ENCODE data around the gene C10orf53.

DNA sequence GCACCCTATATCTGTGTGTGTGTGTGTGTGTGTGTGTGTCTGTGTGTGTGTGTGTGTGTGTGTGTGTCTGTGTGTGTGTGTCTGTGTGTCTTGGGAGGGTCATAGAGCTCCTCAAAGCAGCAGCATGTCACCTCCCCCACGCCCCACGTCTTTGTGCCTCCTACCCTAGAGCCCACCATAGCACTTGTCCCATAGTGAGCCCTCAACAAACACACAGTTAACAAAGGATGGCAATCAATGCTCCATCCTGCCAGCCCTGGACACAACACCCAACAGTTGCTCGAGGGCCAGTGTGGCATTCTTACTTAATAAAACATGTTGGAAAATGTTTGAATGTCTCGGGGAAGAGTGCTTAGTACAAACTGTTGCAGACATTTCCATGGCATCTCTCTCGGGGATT lies 30.5 kb downstream of the C10orf53 start:
- TF ChIP-seq, protein P1, sequence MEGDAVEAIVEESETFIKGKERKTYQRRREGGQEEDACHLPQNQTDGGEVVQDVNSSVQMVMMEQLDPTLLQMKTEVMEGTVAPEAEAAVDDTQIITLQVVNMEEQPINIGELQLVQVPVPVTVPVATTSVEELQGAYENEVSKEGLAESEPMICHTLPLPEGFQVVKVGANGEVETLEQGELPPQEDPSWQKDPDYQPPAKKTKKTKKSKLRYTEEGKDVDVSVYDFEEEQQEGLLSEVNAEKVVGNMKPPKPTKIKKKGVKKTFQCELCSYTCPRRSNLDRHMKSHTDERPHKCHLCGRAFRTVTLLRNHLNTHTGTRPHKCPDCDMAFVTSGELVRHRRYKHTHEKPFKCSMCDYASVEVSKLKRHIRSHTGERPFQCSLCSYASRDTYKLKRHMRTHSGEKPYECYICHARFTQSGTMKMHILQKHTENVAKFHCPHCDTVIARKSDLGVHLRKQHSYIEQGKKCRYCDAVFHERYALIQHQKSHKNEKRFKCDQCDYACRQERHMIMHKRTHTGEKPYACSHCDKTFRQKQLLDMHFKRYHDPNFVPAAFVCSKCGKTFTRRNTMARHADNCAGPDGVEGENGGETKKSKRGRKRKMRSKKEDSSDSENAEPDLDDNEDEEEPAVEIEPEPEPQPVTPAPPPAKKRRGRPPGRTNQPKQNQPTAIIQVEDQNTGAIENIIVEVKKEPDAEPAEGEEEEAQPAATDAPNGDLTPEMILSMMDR (IDR thresholded peaks at IDR 0.05), result no peak
- TF ChIP-seq POLR2A (IDR thresholded peaks at IDR 0.05) (no peak), POLR2AphosphoS5 (IDR thresholded peaks at IDR 0.05; ENCODE audit: insufficient read depth in 1 of 2, low read depth in 1 of 2) (no peak)

Measured in vagina (tissue), 2 donors.